Superior temporal gyrus (tissue), 1 donor: ENCODE data around the gene CD69.

ENCODE experiments used
- DNase-seq: peaks from one replicate; pipeline ENCODE4 v3.0.0-alpha.2; 2016; ENCODE audit errors: extremely low spot score

Gene CD69

GRCh38 chr12:9781360-9781759, 20.7 kb upstream of the CD69 start:
- DNase-seq, result no peak

- DNase-seq, result no peak
Measured at GRCh38 chr12:9779209-9779608, 18.5 kb upstream of the CD69 start.

GRCh38 chr12:9776781-9777180, 16.1 kb upstream of the CD69 start:
- DNase-seq, result no peak

GRCh38 chr12:9773216-9773877, 12.6 kb upstream of the CD69 start:
- no peak for DNase-seq

- no peak for DNase-seq
Measured at GRCh38 chr12:9763025-9763424, 2.3 kb upstream of the CD69 start.

- no peak for DNase-seq
Measured at GRCh38 chr12:9762369-9762768, 1.7 kb upstream of the CD69 start.

- DNase-seq, result no peak
Measured at GRCh38 chr12:9761419-9761781, 699 bp upstream of the CD69 start.

- no peak for DNase-seq
Measured at GRCh38 chr12:9760120-9760519, 581 bp downstream of the CD69 start.

GRCh38 chr12:9759694-9760093, 1.0 kb downstream of the CD69 start:
- no peak for DNase-seq

- DNase-seq, result no peak
Measured at GRCh38 chr12:9758119-9758518, 2.6 kb downstream of the CD69 start.

- DNase-seq, result no peak
Measured at GRCh38 chr12:9757433-9758025, 3.2 kb downstream of the CD69 start.

- no peak for DNase-seq
Measured at GRCh38 chr12:9756706-9757105, 4.0 kb downstream of the CD69 start.

- DNase-seq, result no peak
Measured at GRCh38 chr12:9756170-9756569, 4.5 kb downstream of the CD69 start.

GRCh38 chr12:9755567-9755966, 5.1 kb downstream of the CD69 start:
- no peak for DNase-seq

- DNase-seq, result no peak
Measured at GRCh38 chr12:9755035-9755434, 5.7 kb downstream of the CD69 start.

- DNase-seq, result no peak
Measured at GRCh38 chr12:9754099-9754927, 6.4 kb downstream of the CD69 start.

- DNase-seq, result no peak
Measured at GRCh38 chr12:9753498-9753897, 7.2 kb downstream of the CD69 start.

- DNase-seq, result no peak
Measured at GRCh38 chr12:9753073-9753472, 7.6 kb downstream of the CD69 start.

- no peak for DNase-seq
Measured at GRCh38 chr12:9752145-9752933, 8.4 kb downstream of the CD69 start.

GRCh38 chr12:9751204-9752144, 9.2 kb downstream of the CD69 start:
- peak; percentile 65 for DNase-seq
